K562 (cell line): ENCODE data around the gene PSMB11. TPM values are rescaled to one million over a fixed set of nuclear protein-coding genes. Genes with fewer than 3 reads are reported as not detected.

Experiments used
- BRD4 ChIP-seq: fragments of 200-600 bp; sonication (generic); IDR thresholded peaks from 2 replicates; pipeline ENCODE4 v1.6.1; 2017; ENCODE audit warnings: inconsistent platforms
- CTCF ChIP-seq, 3 experiments: IDR thresholded peaks in 2 of 3; conservative IDR thresholded peaks in 1 of 3; 2 replicates each; pipeline ENCODE4 v1.5.1; 2011 to 2012; ENCODE audit warnings: low read length in 3 of 3, mild to moderate bottlenecking in 3 of 3, control low read depth in 2 of 3, improper control_type of control experiment in 1 of 3, inconsistent platforms in 1 of 3, low read depth in 1 of 3, mixed read lengths in 1 of 3, moderate library complexity in 1 of 3; ENCODE audit not compliant: insufficient read depth in 2 of 3
- DPF2 ChIP-seq: fragments of 450-650 bp; IDR thresholded peaks from 2 replicates; pipeline ENCODE4 v1.6.1; 2016
- KDM1A ChIP-seq, 2 experiments: fragments of 450-650 bp; IDR thresholded peaks; 2 replicates each; pipeline ENCODE4 v1.6.1; 2016; ENCODE audit warnings: mild to moderate bottlenecking in 2 of 2
- KDM5B ChIP-seq: fragments of 200-600 bp; sonication (generic); IDR thresholded peaks from 2 replicates; pipeline ENCODE4 v1.6.1; 2012; ENCODE audit warnings: low read depth, mild to moderate bottlenecking, moderate library complexity, low read length, control low read depth, inconsistent platforms; ENCODE audit not compliant: insufficient replicate concordance
- MEIS2 ChIP-seq: fragments of 450-650 bp; IDR thresholded peaks from 2 replicates; pipeline ENCODE4 v1.6.1; 2014; ENCODE audit warnings: mild to moderate bottlenecking; ENCODE audit not compliant: partially characterized antibody
- NCOA6 ChIP-seq: fragments of 450-650 bp; IDR thresholded peaks from 2 replicates; pipeline ENCODE4 v1.6.1; 2017; ENCODE audit warnings: mild to moderate bottlenecking
- POLR3G ChIP-seq: IDR thresholded peaks from 2 replicates; pipeline ENCODE4 v1.6.1; 2011; ENCODE audit not compliant: insufficient read length, insufficient replicate concordance; ENCODE audit errors: extremely low read depth
- SMAD3 ChIP-seq: fragments of 450-650 bp; formaldehyde crosslinking; conservative IDR thresholded peaks from 2 replicates; pipeline ENCODE4 v1.4.0; 2020; ENCODE audit warnings: mild to moderate bottlenecking
- STAT5A ChIP-seq: IDR thresholded peaks from 2 replicates; pipeline ENCODE4 v1.6.1; 2012; ENCODE audit warnings: low read length, inconsistent platforms, borderline replicate concordance
- TBL1XR1 ChIP-seq, 2 experiments: IDR thresholded peaks; 2 replicates each; pipeline ENCODE4 v1.6.1; 2012; ENCODE audit warnings: improper control_type of control experiment in 2 of 2, low read length in 2 of 2, mild to moderate bottlenecking in 1 of 2
- TBP ChIP-seq: optimal IDR thresholded peaks from 2 replicates; pipeline ENCODE3; 2011; ENCODE audit warnings: low read depth, low read length, improper control_type of control experiment
- TOE1 ChIP-seq, 2 experiments: fragments of 450-650 bp in 1 of 2; sonication (generic) in 1 of 2; formaldehyde crosslinking in 1 of 2; IDR thresholded peaks; 2 replicates each; pipeline versions ENCODE4 v1.7.1 to v1.8.0; 2016 to 2022; ENCODE audit warnings: borderline replicate concordance in 2 of 2, mild to moderate bottlenecking in 2 of 2, antibody characterized with exemption in 1 of 2, inconsistent platforms in 1 of 2, low read depth in 1 of 2, missing genetic modification reagents in 1 of 2, moderate library complexity in 1 of 2
- ZBTB40 ChIP-seq, 2 experiments: fragments of 450-650 bp in 1 of 2; sonication (generic) in 1 of 2; formaldehyde crosslinking in 1 of 2; IDR thresholded peaks; 2 replicates each; pipeline versions ENCODE4 v1.7.1 to v1.9.0; 2016 to 2022; ENCODE audit warnings: inconsistent platforms in 1 of 2, mild to moderate bottlenecking in 1 of 2, missing genetic modification reagents in 1 of 2
- ZBTB8A ChIP-seq: fragments of 450-650 bp; IDR thresholded peaks from 2 replicates; pipeline ENCODE4 v1.6.1; 2018; ENCODE audit warnings: mild to moderate bottlenecking, moderate library complexity; ENCODE audit not compliant: partially characterized antibody
- ZNF3 ChIP-seq: fragments of 250-450 bp; sonication (Bioruptor Pico); IDR thresholded peaks from 2 replicates; pipeline ENCODE4 v1.5.0; 2021; ENCODE audit warnings: mild to moderate bottlenecking, moderate library complexity
- polyA plus RNA-seq, 8 experiments: library from polyadenylated mRNA; depleted of rRNA in 4 of 8; stranded (reverse) in 5 of 8; unstranded in 3 of 8; fragments of >200 nt; fragmentation: Nextera tagmentation in 2 of 8; fragmentation: Illumina TruSeq in 1 of 8; extraction: Ambion mirVana in 2 of 8; extraction: Trizol in 1 of 8; gene quantifications; 2 replicates each; pipeline versions ENCODE4 v1.2.1 to v1.2.3, GENCODE V29; 2011 to 2014; ENCODE audit warnings: inconsistent platforms in 1 of 8, missing spikeins in 1 of 8
- total RNA-seq, 7 experiments: library from RNA; depleted of rRNA in 6 of 7; stranded (reverse); fragments of >200 nt in 6 of 7; fragmentation: Illumina TruSeq in 2 of 7; extraction: Trizol in 2 of 7; gene quantifications; 2 replicates each; pipeline versions ENCODE4 v1.2.1 to v1.2.3, GENCODE V29; 2011 to 2021; ENCODE audit warnings: low replicate concordance in 1 of 7

Gene PSMB11
- total and polyA plus RNA-seq, 9 of the 15 experiments (the other 6 are each of a cell fraction or from before 2014, with no cell fraction given) = not detected

- TF ChIP-seq ZBTB40 (IDR thresholded peaks at IDR 0.05) (peak; percentile 11; the same call in 1 of the 2 replicates), ZBTB40 (CRISPR knock-in tag; IDR thresholded peaks at IDR 0.05) (no peak), NCOA6 (no peak), POLR3G (no peak), STAT5A (no peak), MEIS2 (peak; percentile 45), CTCF (IDR thresholded peaks at IDR 0.05 in 2 of 3, conservative IDR thresholded peaks at IDR 0.05 in 1 of 3; ENCODE audit: insufficient read depth in 2 of 3, low read depth in 1 of 3, low read length in 3 of 3) (peak; percentile 83 to 90 (median 87)), TBL1XR1 (IDR thresholded peaks at IDR 0.05; ENCODE audit: low read length in 2 of 2) (peak in 1 of 2 experiments; percentile 42; a peak in 1 of 4 replicates), ZBTB8A (no peak), KDM5B (no peak), ZNF3 (CRISPR knock-in tag) (no peak), DPF2 (peak; percentile 52), TOE1 (IDR thresholded peaks at IDR 0.05; ENCODE audit: borderline replicate concordance) (0 out of 2 replicates have a peak, but pooled peaks have one; percentile 45), TOE1 (CRISPR knock-in tag; IDR thresholded peaks at IDR 0.05; ENCODE audit: borderline replicate concordance, low read depth) (no peak), KDM1A (IDR thresholded peaks at IDR 0.05) (0 out of 4 replicates have a peak, but pooled peaks of 1 of the 2 experiments have one; percentile 33), SMAD3 (CRISPR knock-in tag) (no peak), TBP (peak; percentile 41), BRD4 (no peak)
These were observed 14.3 kb downstream of the PSMB11 start (continued) for GRCh38 chr14:23056145-23056955.
